ENCODE measurements around the gene GPC3. TPM values are rescaled to one million over a fixed set of nuclear protein-coding genes. Genes with fewer than 3 reads are reported as not detected.

Gene GPC3
- total RNA-seq, 1 donor from 2014 or later, result 1,039 TPM

GRCh38 chrX:133561251-133561650, 424.1 kb downstream of the GPC3 start:
- Histone ChIP-seq H3K36me3 (no peaks in the 10 kb centered on the region), H3K4me3 (no peak overlapping the region), H3K79me2 (ENCODE audit: low read depth) (no peaks in the 10 kb centered on the region), H3K27ac (no peak overlapping the region), H4K20me1 (ENCODE audit: low read depth) (no peaks in the 10 kb centered on the region), H2AFZ (replicated peaks) (no peak overlapping the region), H3K9ac (no peak overlapping the region), H3K4me1 (no peaks in the 10 kb centered on the region), H3K27me3 (no peaks in the 10 kb centered on the region), H3F3A (ENCODE audit: low read depth) (no peaks in the 10 kb centered on the region), H3K9me3 (ENCODE audit: low read depth) (no peaks in the 10 kb centered on the region), H3K4me2 (no peak overlapping the region)
- peaks cover 10% of the 10 kb centered on the region for H3K4me1 Mint-ChIP-seq
- H3K9me3 Mint-ChIP-seq, result no peaks in the 10 kb centered on the region
- DNase-seq (ENCODE audit: low spot score), result no peak
- no peak overlapping the region for H3K27ac Mint-ChIP-seq
- no peak overlapping the region for H3K4me3 Mint-ChIP-seq
- no peak for TF ChIP-seq EZH2phosphoT487 (IDR thresholded peaks at IDR 0.05)
- no peaks in the 10 kb centered on the region for H3K36me3 Mint-ChIP-seq
- no peaks in the 10 kb centered on the region for H3K27me3 Mint-ChIP-seq (ENCODE audit: insufficient read depth, low read depth)

- H3K4me1 ChIP-seq, result no peaks in the 10 kb centered on the region
- peaks cover 8% of the 10 kb centered on the region for H3K9me3 Mint-ChIP-seq
- H3K4me3 Mint-ChIP-seq, result no peak overlapping the region
- H3K4me3 ChIP-seq, result no peak overlapping the region
- H2AFZ ChIP-seq (replicated peaks), result no peak overlapping the region
- H3K9ac ChIP-seq, result no peak overlapping the region
- no peaks in the 10 kb centered on the region for H3F3A ChIP-seq (ENCODE audit: low read depth)
- H3K27ac Mint-ChIP-seq, result no peak overlapping the region
- no peak overlapping the region for H3K27ac ChIP-seq
- no peak overlapping the region for H3K4me2 ChIP-seq
- no peaks in the 10 kb centered on the region for H3K27me3 Mint-ChIP-seq (ENCODE audit: insufficient read depth, low read depth)
- no peaks in the 10 kb centered on the region for H3K36me3 ChIP-seq
- TF ChIP-seq EZH2phosphoT487 (IDR thresholded peaks at IDR 0.05), result no peak
- TF ChIP-seq CTCF (IDR thresholded peaks at IDR 0.05), result no peak
- no peak for TF ChIP-seq EZH2 (IDR thresholded peaks at IDR 0.05)
- no peak for DNase-seq (ENCODE audit: low spot score)
- H4K20me1 ChIP-seq (ENCODE audit: low read depth), result no peaks in the 10 kb centered on the region
- no peaks in the 10 kb centered on the region for H3K27me3 ChIP-seq
- H3K9me3 ChIP-seq (ENCODE audit: low read depth), result no peaks in the 10 kb centered on the region
- peaks cover 3% of the 10 kb centered on the region for H3K36me3 Mint-ChIP-seq
- H3K4me1 Mint-ChIP-seq, result peaks cover 10% of the 10 kb centered on the region
- H3K79me2 ChIP-seq (ENCODE audit: low read depth), result no peaks in the 10 kb centered on the region
Measured at GRCh38 chrX:133559909-133560308, 425.5 kb downstream of the GPC3 start.

GRCh38 chrX:133555782-133556458, 429.5 kb downstream of the GPC3 start:
- no peaks in the 10 kb centered on the region for H4K20me1 ChIP-seq (ENCODE audit: low read depth)
- peaks cover 3% of the 10 kb centered on the region for H3K36me3 Mint-ChIP-seq
- no peaks in the 10 kb centered on the region for H3K9me3 ChIP-seq (ENCODE audit: low read depth)
- no peaks in the 10 kb centered on the region for H3K27me3 Mint-ChIP-seq (ENCODE audit: insufficient read depth, low read depth)
- no peak overlapping the region for H3K4me2 ChIP-seq
- no peaks in the 10 kb centered on the region for H3F3A ChIP-seq (ENCODE audit: low read depth)
- no peak overlapping the region for H3K4me3 ChIP-seq
- TF ChIP-seq CTCF (IDR thresholded peaks at IDR 0.05), result no peak
- no peak for TF ChIP-seq EZH2 (IDR thresholded peaks at IDR 0.05)
- no peak for TF ChIP-seq EZH2phosphoT487 (IDR thresholded peaks at IDR 0.05)
- no peaks in the 10 kb centered on the region for H3K27me3 ChIP-seq
- H3K79me2 ChIP-seq (ENCODE audit: low read depth), result no peaks in the 10 kb centered on the region
- no peaks in the 10 kb centered on the region for H3K4me1 ChIP-seq
- no peak for DNase-seq (ENCODE audit: low spot score)
- H3K27ac Mint-ChIP-seq, result no peak overlapping the region
- no peak overlapping the region for H3K4me3 Mint-ChIP-seq
- no peak overlapping the region for H2AFZ ChIP-seq (replicated peaks)
- no peaks in the 10 kb centered on the region for H3K36me3 ChIP-seq
- no peak overlapping the region for H3K27ac ChIP-seq
- H3K9ac ChIP-seq, result no peak overlapping the region
- H3K9me3 Mint-ChIP-seq, result peaks cover 14% of the 10 kb centered on the region
- H3K4me1 Mint-ChIP-seq, result peaks cover 5% of the 10 kb centered on the region

GRCh38 chrX:133550665-133551485, 434.5 kb downstream of the GPC3 start:
- Histone ChIP-seq H3K27me3 (no peaks in the 10 kb centered on the region), H3K36me3 (peaks cover 9% of the 10 kb centered on the region), H3K4me1 (no peaks in the 10 kb centered on the region), H3K4me3 (no peak overlapping the region), H3F3A (ENCODE audit: low read depth) (no peaks in the 10 kb centered on the region), H3K9me3 (ENCODE audit: low read depth) (no peaks in the 10 kb centered on the region), H3K79me2 (ENCODE audit: low read depth) (no peaks in the 10 kb centered on the region), H3K4me2 (no peak overlapping the region), H2AFZ (replicated peaks) (no peak overlapping the region), H3K27ac (no peak overlapping the region), H3K9ac (no peak overlapping the region), H4K20me1 (ENCODE audit: low read depth) (no peaks in the 10 kb centered on the region)
- TF ChIP-seq CTCF (IDR thresholded peaks at IDR 0.05) (no peak), EZH2phosphoT487 (IDR thresholded peaks at IDR 0.05) (no peak), EZH2 (IDR thresholded peaks at IDR 0.05) (no peak)
- Mint-ChIP-seq H3K9me3 (peaks cover 11% of the 10 kb centered on the region), H3K4me3 (no peak overlapping the region), H3K27ac (no peak overlapping the region), H3K4me1 (no peaks in the 10 kb centered on the region), H3K36me3 (peaks cover 6% of the 10 kb centered on the region), H3K27me3 (ENCODE audit: insufficient read depth, low read depth) (no peaks in the 10 kb centered on the region)
- DNase-seq (ENCODE audit: low spot score), result no peak
